Peyer's patch (tissue), 4 donors: ENCODE measurements around the gene PRSS16.

Experiments
- CTCF ChIP-seq, 6 experiments: fragments of 450-650 bp in 4 of 6; fragments of 200-600 bp in 2 of 6; sonication (generic) in 1 of 6; IDR thresholded peaks; one replicate each; pipeline ENCODE4 v1.5.1; 2017 to 2019; ENCODE audit warnings: antibody characterized with exemption in 6 of 6, mild to moderate bottlenecking in 3 of 6, moderate library complexity in 1 of 6
- POLR2A ChIP-seq, 2 donors: fragments of 450-650 bp; IDR thresholded peaks; one replicate each; pipeline ENCODE4 v1.5.1; 2017; ENCODE audit warnings: antibody characterized with exemption in 2 of 2, mild to moderate bottlenecking in 2 of 2, moderate library complexity in 2 of 2

GRCh38 chr6:27238010-27238983 is 9.2 kb upstream of the PRSS16 start:
- no peak for TF ChIP-seq POLR2A (IDR thresholded peaks at IDR 0.05)
- no peak for TF ChIP-seq CTCF (IDR thresholded peaks at IDR 0.05)
